HepG2 (cell line): ENCODE measurements around the gene LRRC19. TPM values are rescaled to one million over a fixed set of nuclear protein-coding genes. Genes with fewer than 3 reads are reported as not detected.
A peak's percentile ranks its signal among the peaks of the same experiment; 100 is the strongest.

Experiments used
- ATAC-seq: fragments of 200-7000 bp; cut with Tn5 transposase; 3 replicates; pipeline ENCODE4 v1.9.1; 2020; ENCODE audit warnings: mild to moderate bottlenecking, moderate library complexity
- BruUV-seq: library from RNA; stranded (reverse); fragments of 400-500 nt; replicated peaks from 2 replicates; lab custom pipeline; 2021; lab: Mats Ljungman, UMichigan
- CTCF ChIA-PET: fragments of 300-600 bp; formaldehyde crosslinking; extraction: SDS; loops from one replicate; lab custom pipeline; 2021; ENCODE audit warnings: low total read pairs, inconsistent platforms, low intra/inter-chr PET ratio; lab: Yijun Ruan, JAX
- POLR2A ChIA-PET: fragments of 350-600 bp; sonication (Branson Sonifier 250); formaldehyde crosslinking; loops from one replicate; lab custom pipeline; 2020; ENCODE audit warnings: antibody characterized with exemption, inconsistent platforms; lab: Yijun Ruan, JAX
- DNase-seq: peaks from one replicate; pipeline ENCODE4 v3.0.0-alpha.2; 2015; ENCODE audit warnings: low spot score
- FAIRE-seq: peaks from 3 replicates; lab custom pipeline; 2011; peaks lifted over from hg19 to GRCh38; lab: Jason Lieb, UNC
- H2AFZ ChIP-seq: one replicate; pipeline ENCODE4 v1.6.1; 2011; ENCODE audit warnings: low read length, inconsistent platforms
- H3K27ac ChIP-seq: fragments of 300-600 bp; 3 replicates; pipeline ENCODE4 v1.8.0; 2011; ENCODE audit warnings: mixed run types, mild to moderate bottlenecking, mixed read lengths, low read length, inconsistent platforms; ENCODE audit not compliant: insufficient read depth; ENCODE audit errors: extremely low read length
- H3K27me3 ChIP-seq, 2 experiments: fragments of 200-600 bp in 1 of 2; 2 replicates in 1 of 2; 3 replicates in 1 of 2; pipeline versions ENCODE4 v1.6.0 to v1.8.0; 2011; ENCODE audit warnings: low read length in 2 of 2, mild to moderate bottlenecking in 2 of 2, moderate library complexity in 2 of 2, inconsistent platforms in 1 of 2; ENCODE audit not compliant: insufficient read depth in 2 of 2, control insufficient read depth in 1 of 2
- H3K36me3 ChIP-seq, 2 experiments: fragments of 200-600 bp in 1 of 2; replicated peaks in 1 of 2; 2 replicates in 1 of 2; 3 replicates in 1 of 2; pipeline versions ENCODE4 v1.5.1 to v1.8.0; 2011; ENCODE audit warnings: low read length in 2 of 2, inconsistent platforms in 1 of 2; ENCODE audit not compliant: insufficient read depth in 2 of 2, control insufficient read depth in 1 of 2
- H3K4me1 ChIP-seq: 2 replicates; pipeline ENCODE4 v1.5.1; 2012; ENCODE audit warnings: low read length, inconsistent platforms; ENCODE audit not compliant: insufficient read depth
- H3K4me2 ChIP-seq: 2 replicates; pipeline ENCODE4 v1.6.0; 2011; ENCODE audit warnings: low read depth, low read length, inconsistent platforms
- H3K4me3 ChIP-seq, 3 experiments: fragments of 200-600 bp in 1 of 3; sonication (generic), shearing (Covaris generic) in 1 of 3; replicated peaks in 1 of 3; 2 replicates each; pipeline ENCODE4 v1.5.1; 2011 to 2016; ENCODE audit warnings: low read length in 3 of 3, inconsistent platforms in 2 of 3, low read depth in 2 of 3, mild to moderate bottlenecking in 2 of 3, control low read depth in 1 of 3, mixed read lengths in 1 of 3; ENCODE audit not compliant: insufficient read depth in 1 of 3
- H3K79me2 ChIP-seq: one replicate; pipeline ENCODE4 v1.6.1; 2011; ENCODE audit warnings: low read length, inconsistent platforms; ENCODE audit not compliant: insufficient read depth
- H3K9ac ChIP-seq: 2 replicates; pipeline ENCODE4 v1.6.0; 2011; ENCODE audit warnings: mild to moderate bottlenecking, low read depth, low read length, inconsistent platforms; ENCODE audit not compliant: insufficient read depth
- H3K9me3 ChIP-seq: 2 replicates; pipeline ENCODE4 v1.5.1; 2012; ENCODE audit warnings: mild to moderate bottlenecking, low read length
- H4K20me1 ChIP-seq: 2 replicates; pipeline ENCODE4 v1.6.0; 2011; ENCODE audit warnings: inconsistent platforms, mild to moderate bottlenecking, low read length, moderate library complexity; ENCODE audit not compliant: insufficient read depth
- RAD21 ChIP-seq: fragments of 450-650 bp; formaldehyde crosslinking; IDR thresholded peaks from 2 replicates; pipeline ENCODE4 v1.5.0; 2020; ENCODE audit warnings: mild to moderate bottlenecking
- SMC3 ChIP-seq: IDR thresholded peaks from 2 replicates; pipeline ENCODE4 v1.6.1; 2011; ENCODE audit warnings: low read length, improper control_type of control experiment
- SMYD3 ChIP-seq: sonication (generic); formaldehyde crosslinking; IDR thresholded peaks from 2 replicates; pipeline ENCODE4 v1.8.1; 2023; ENCODE audit warnings: mild to moderate bottlenecking, missing genetic modification reagents
- SRF ChIP-seq: IDR thresholded peaks from 2 replicates; pipeline ENCODE4 v1.6.1; 2011; ENCODE audit warnings: mild to moderate bottlenecking, low read depth, low read length, moderate library complexity
- STAG1 ChIP-seq: sonication (generic); formaldehyde crosslinking; IDR thresholded peaks from 2 replicates; pipeline ENCODE4 v1.4.0; 2020; ENCODE audit warnings: missing genetic modification reagents
- TP53 ChIP-seq: sonication (generic); formaldehyde crosslinking; conservative IDR thresholded peaks from 2 replicates; pipeline ENCODE4 v1.4.0; 2020; ENCODE audit warnings: missing genetic modification reagents
- ZNF772 ChIP-seq: sonication (generic); formaldehyde crosslinking; IDR thresholded peaks from 2 replicates; pipeline ENCODE4 v1.5.0; 2020; ENCODE audit warnings: mild to moderate bottlenecking, missing genetic modification reagents
- WGBS: methylation state at CpG from one replicate; pipeline ENCODE4 v1.1.6; 2017; ENCODE audit warnings: low lambda C conversion rate; 5-methylcytosine and 5-hydroxymethylcytosine counted together
- in situ Hi-C: cut with HindIII; loops from 2 replicates; pipeline ENCODE4 v1.10.0; 2017; ENCODE audit warnings: low pct_unique_long_range_greater_than_20kb; ENCODE audit not compliant: extremely low pct_ligation_motif_present
- intact Hi-C: fragments of 100-400 bp; cut with micrococcal nuclease; formaldehyde crosslinking; loops from one replicate; pipeline ENCODE4 v1.10.0; 2022; ENCODE audit not compliant: unreplicated experiment
- polyA plus RNA-seq, 8 experiments: library from polyadenylated mRNA; depleted of rRNA in 3 of 8; stranded (reverse) in 7 of 8; unstranded in 1 of 8; fragments of >200 nt; fragmentation: Illumina TruSeq in 4 of 8; extraction: Trizol in 4 of 8; gene quantifications; 2 replicates each; pipeline versions ENCODE4 v1.2.1 to v1.2.3, GENCODE V29; 2011 to 2016; ENCODE audit warnings: low read depth in 4 of 8, missing spikeins in 1 of 8, mixed read lengths in 1 of 8; ENCODE audit not compliant: insufficient read depth in 1 of 8
- total RNA-seq, 5 experiments: library from RNA; depleted of rRNA; stranded (reverse); fragments of >200 nt; fragmentation: Illumina TruSeq; extraction: Trizol; gene quantifications; 2 replicates each; pipeline ENCODE4 v1.2.3, GENCODE V29; 2016; ENCODE audit warnings: low read depth in 1 of 5
- TF ChIP-seq, protein P1 (sequence below): sonication (generic); formaldehyde crosslinking; IDR thresholded peaks from 2 replicates; pipeline ENCODE4 v1.4.0; 2020; ENCODE audit warnings: missing genetic modification reagents
- TF ChIP-seq, protein P2 (sequence below): sonication (generic); formaldehyde crosslinking; IDR thresholded peaks from 2 replicates; pipeline ENCODE4 v1.5.0; 2020; ENCODE audit warnings: mild to moderate bottlenecking, missing genetic modification reagents, moderate library complexity
- TF ChIP-seq, protein P3 (sequence below): IDR thresholded peaks from 2 replicates; pipeline ENCODE4 v1.6.1; 2016; ENCODE audit warnings: low read depth

The LRRC19 gene
- total and polyA plus RNA-seq, 2 of the 13 experiments (the other 11 are each of a cell fraction or from before 2014, with no cell fraction given): not detected

GRCh38 chr9:26975728-26976707 lies 29.5 kb downstream of the LRRC19 start:
- DNase-seq: peak; percentile 32
- 0 out of 5 replicates have a peak, but pooled peaks cover 0 to 2% of the 10 kb centered on the region in 2 experiments for H3K36me3 ChIP-seq
- 94% methylated on average over 18 of the region's 18 CpGs for WGBS
- H4K20me1 ChIP-seq: no peaks in the 10 kb centered on the region
- no peaks in the 10 kb centered on the region for H3K9me3 ChIP-seq
- no peak overlapping the region for H3K27ac ChIP-seq
- H3K4me3 ChIP-seq: no peak overlapping the region
- CTCF ChIA-PET: interaction anchor here (1.1 kb wide), 1 partner anchor 232 kb away, joined by 3 read pairs; no protein-coding TSS in a partner anchor
- H3K27me3 ChIP-seq: no peaks in the 10 kb centered on the region
- BruUV-seq: no TSS peak
- no peak overlapping the region for H3K4me2 ChIP-seq
- H3K9ac ChIP-seq: no peak overlapping the region
- in situ Hi-C loops (loop anchor here (5.0 kb wide), 1 partner anchor 234 kb away; no protein-coding TSS in a partner anchor), intact Hi-C loops (loop anchor here (1.0 to 2.0 kb wide), 2 partner anchors 83 to 232 kb away; partner anchors contain the start of gene CAAP1)
- TF ChIP-seq, protein P1, sequence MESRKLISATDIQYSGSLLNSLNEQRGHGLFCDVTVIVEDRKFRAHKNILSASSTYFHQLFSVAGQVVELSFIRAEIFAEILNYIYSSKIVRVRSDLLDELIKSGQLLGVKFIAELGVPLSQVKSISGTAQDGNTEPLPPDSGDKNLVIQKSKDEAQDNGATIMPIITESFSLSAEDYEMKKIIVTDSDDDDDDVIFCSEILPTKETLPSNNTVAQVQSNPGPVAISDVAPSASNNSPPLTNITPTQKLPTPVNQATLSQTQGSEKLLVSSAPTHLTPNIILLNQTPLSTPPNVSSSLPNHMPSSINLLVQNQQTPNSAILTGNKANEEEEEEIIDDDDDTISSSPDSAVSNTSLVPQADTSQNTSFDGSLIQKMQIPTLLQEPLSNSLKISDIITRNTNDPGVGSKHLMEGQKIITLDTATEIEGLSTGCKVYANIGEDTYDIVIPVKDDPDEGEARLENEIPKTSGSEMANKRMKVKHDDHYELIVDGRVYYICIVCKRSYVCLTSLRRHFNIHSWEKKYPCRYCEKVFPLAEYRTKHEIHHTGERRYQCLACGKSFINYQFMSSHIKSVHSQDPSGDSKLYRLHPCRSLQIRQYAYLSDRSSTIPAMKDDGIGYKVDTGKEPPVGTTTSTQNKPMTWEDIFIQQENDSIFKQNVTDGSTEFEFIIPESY (CRISPR knock-in tag): 0 out of 2 replicates have a peak, but pooled peaks have one; percentile 22
- TF ChIP-seq TP53 (peak; percentile 94), SMC3 (peak; percentile 49; the same call in 1 of the 2 replicates), RAD21 (CRISPR knock-in tag) (0 out of 2 replicates have a peak, but pooled peaks have one; percentile 28), SMYD3 (CRISPR knock-in tag) (no peak), STAG1 (peak; percentile 70), ZNF772 (CRISPR knock-in tag) (no peak), SRF (peak; percentile 19; the same call in 1 of the 2 replicates)
- TF ChIP-seq, protein P2, sequence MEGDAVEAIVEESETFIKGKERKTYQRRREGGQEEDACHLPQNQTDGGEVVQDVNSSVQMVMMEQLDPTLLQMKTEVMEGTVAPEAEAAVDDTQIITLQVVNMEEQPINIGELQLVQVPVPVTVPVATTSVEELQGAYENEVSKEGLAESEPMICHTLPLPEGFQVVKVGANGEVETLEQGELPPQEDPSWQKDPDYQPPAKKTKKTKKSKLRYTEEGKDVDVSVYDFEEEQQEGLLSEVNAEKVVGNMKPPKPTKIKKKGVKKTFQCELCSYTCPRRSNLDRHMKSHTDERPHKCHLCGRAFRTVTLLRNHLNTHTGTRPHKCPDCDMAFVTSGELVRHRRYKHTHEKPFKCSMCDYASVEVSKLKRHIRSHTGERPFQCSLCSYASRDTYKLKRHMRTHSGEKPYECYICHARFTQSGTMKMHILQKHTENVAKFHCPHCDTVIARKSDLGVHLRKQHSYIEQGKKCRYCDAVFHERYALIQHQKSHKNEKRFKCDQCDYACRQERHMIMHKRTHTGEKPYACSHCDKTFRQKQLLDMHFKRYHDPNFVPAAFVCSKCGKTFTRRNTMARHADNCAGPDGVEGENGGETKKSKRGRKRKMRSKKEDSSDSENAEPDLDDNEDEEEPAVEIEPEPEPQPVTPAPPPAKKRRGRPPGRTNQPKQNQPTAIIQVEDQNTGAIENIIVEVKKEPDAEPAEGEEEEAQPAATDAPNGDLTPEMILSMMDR (CRISPR knock-in tag): peak; percentile 66
- TF ChIP-seq, protein P3, sequence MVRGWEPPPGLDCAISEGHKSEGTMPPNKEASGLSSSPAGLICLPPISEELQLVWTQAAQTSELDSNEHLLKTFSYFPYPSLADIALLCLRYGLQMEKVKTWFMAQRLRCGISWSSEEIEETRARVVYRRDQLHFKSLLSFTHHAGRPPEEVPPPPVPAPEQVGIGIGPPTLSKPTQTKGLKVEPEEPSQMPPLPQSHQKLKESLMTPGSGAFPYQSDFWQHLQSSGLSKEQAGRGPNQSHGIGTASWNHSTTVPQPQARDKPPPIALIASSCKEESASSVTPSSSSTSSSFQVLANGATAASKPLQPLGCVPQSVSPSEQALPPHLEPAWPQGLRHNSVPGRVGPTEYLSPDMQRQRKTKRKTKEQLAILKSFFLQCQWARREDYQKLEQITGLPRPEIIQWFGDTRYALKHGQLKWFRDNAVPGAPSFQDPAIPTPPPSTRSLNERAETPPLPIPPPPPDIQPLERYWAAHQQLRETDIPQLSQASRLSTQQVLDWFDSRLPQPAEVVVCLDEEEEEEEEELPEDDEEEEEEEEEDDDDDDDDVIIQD (CRISPR knock-in tag): peak; percentile 42; the same call in 1 of the 2 replicates
- H3K79me2 ChIP-seq: no peaks in the 10 kb centered on the region
- no peak for FAIRE-seq
- POLR2A ChIA-PET: no interaction called here
- ATAC-seq: peak; percentile 86
- no peak overlapping the region for H2AFZ ChIP-seq
- peaks cover 9% of the 10 kb centered on the region for H3K4me1 ChIP-seq
